GM21576 (cell line): Measurements from ENCODE around the gene ATP4B.

Experiments
- ATAC-seq: cut with Tn5 transposase; IDR thresholded peaks from one replicate; pipeline ENCODE4 v1.9.1; 2021; ENCODE audit warnings: mild to moderate bottlenecking, moderate library complexity; ENCODE audit not compliant: unreplicated experiment

The ATP4B gene

GRCh38 chr13:113608967-113609533 is 48.9 kb downstream of the ATP4B start:
- no peak for ATAC-seq

- no peak for ATAC-seq
Measured at GRCh38 chr13:113607889-113608635, 49.9 kb downstream of the ATP4B start.

GRCh38 chr13:113607056-113607888 is 50.7 kb downstream of the ATP4B start:
- ATAC-seq, result no peak

- ATAC-seq, result no peak
Measured at GRCh38 chr13:113605866-113606438, 52.0 kb downstream of the ATP4B start.

GRCh38 chr13:113605461-113605860 is 52.5 kb downstream of the ATP4B start:
- no peak for ATAC-seq

- no peak for ATAC-seq
Measured at GRCh38 chr13:113604186-113604585, 53.8 kb downstream of the ATP4B start.

- no peak for ATAC-seq
Measured at GRCh38 chr13:113603116-113603710, 54.8 kb downstream of the ATP4B start.

GRCh38 chr13:113602291-113602988 is 55.6 kb downstream of the ATP4B start:
- no peak for ATAC-seq

GRCh38 chr13:113601166-113602070 is 56.6 kb downstream of the ATP4B start:
- ATAC-seq, result no peak

- no peak for ATAC-seq
Measured at GRCh38 chr13:113599391-113599790, 58.6 kb downstream of the ATP4B start.
